A549 (cell line): ENCODE measurements around the gene IQUB. TPM values are rescaled to one million over a fixed set of nuclear protein-coding genes. Genes with fewer than 3 reads are reported as not detected.
A peak's percentile ranks its signal among the peaks of the same experiment; 100 is the strongest.
"Not testable (repeated sequence)": the region's sequence is repeated elsewhere in the genome, so short reads cannot be mapped to it uniquely, and the experiment has no call there.

Source experiments
- ATAC-seq, 2 experiments: fragments of 200-7000 bp in 1 of 2; fragments of >200 bp in 1 of 2; cut with Nextera tagmentation in 1 of 2; cut with Tn5 transposase in 1 of 2; 3 replicates each; pipeline versions ENCODE4 v1.8.0 to v1.9.1; 2018 to 2020; ENCODE audit warnings: mild to moderate bottlenecking in 1 of 2, moderate library complexity in 1 of 2
- CTCF ChIA-PET: fragments of 300-600 bp; sonication (Branson Sonifier 250); formaldehyde crosslinking; extraction: SDS; loops from one replicate; lab custom pipeline; 2021; ENCODE audit warnings: antibody characterized with exemption, inconsistent platforms; lab: Yijun Ruan, JAX
- POLR2A ChIA-PET: fragments of 350-600 bp; formaldehyde crosslinking; extraction: SDS; loops from one replicate; lab custom pipeline; 2021; ENCODE audit warnings: antibody characterized with exemption, inconsistent platforms; lab: Yijun Ruan, JAX
- DNase-seq, 2 experiments: peaks; one replicate each; pipeline versions ENCODE4 v3.0.0 to v3.0.0-alpha.2; 2011 to 2016; ENCODE audit warnings: low read depth in 1 of 2, low spot score in 1 of 2
- FAIRE-seq: peaks from 2 replicates; lab custom pipeline; 2011; peaks lifted over from hg19 to GRCh38; lab: Jason Lieb, UNC
- H3K27ac ChIP-seq, 2 experiments: fragments of >200 bp; sonication (Bioruptor Twin); formaldehyde crosslinking; 3 replicates each; pipeline ENCODE4 v1.5.1; 2016 to 2017
- H3K4me1 ChIP-seq: fragments of >200 bp; sonication (Bioruptor Twin); formaldehyde crosslinking; 3 replicates; pipeline ENCODE4 v1.6.1; 2016
- H3K4me2 ChIP-seq: fragments of >200 bp; sonication (Bioruptor Twin); formaldehyde crosslinking; 3 replicates; pipeline ENCODE4 v1.6.1; 2016
- H3K4me3 ChIP-seq: fragments of >200 bp; sonication (Bioruptor Twin); formaldehyde crosslinking; 3 replicates; pipeline ENCODE4 v1.5.1; 2016
- H3K9me3 ChIP-seq: fragments of >200 bp; sonication (Bioruptor Twin); formaldehyde crosslinking; 3 replicates; pipeline ENCODE4 v1.6.1; 2016
- CBX2 ChIP-seq: fragments of 200-600 bp; sonication (generic); IDR thresholded peaks from 2 replicates; pipeline ENCODE4 v1.6.1; 2016; ENCODE audit warnings: low read depth, mild to moderate bottlenecking, borderline replicate concordance
- CBX8 ChIP-seq: fragments of 200-600 bp; sonication (generic); IDR thresholded peaks from 2 replicates; pipeline ENCODE4 v1.6.1; 2016
- ESRRA ChIP-seq: fragments of 150-350 bp; IDR thresholded peaks from 2 replicates; pipeline ENCODE4 v1.6.1; 2014; ENCODE audit warnings: mild to moderate bottlenecking, low read length, borderline replicate concordance
- MAFK ChIP-seq: fragments of 450-650 bp; IDR thresholded peaks from 2 replicates; pipeline ENCODE4 v1.6.1; 2014; ENCODE audit not compliant: partially characterized antibody
- PHF8 ChIP-seq: fragments of 200-600 bp; sonication (generic); IDR thresholded peaks from 2 replicates; pipeline ENCODE4 v1.6.1; 2016; ENCODE audit warnings: low read depth, mild to moderate bottlenecking, antibody characterized with exemption, moderate library complexity, borderline replicate concordance
- RCOR1 ChIP-seq: fragments of 150-350 bp; IDR thresholded peaks from 2 replicates; pipeline ENCODE4 v1.6.1; 2014; ENCODE audit warnings: antibody characterized with exemption, low read length, low read depth
- ZSCAN20 ChIP-seq: fragments of 250-450 bp; sonication (Bioruptor Pico); IDR thresholded peaks from 2 replicates; pipeline ENCODE4 v1.8.0; 2022; ENCODE audit warnings: mild to moderate bottlenecking, moderate library complexity
- WGBS: methylation state at CpG from one replicate; pipeline ENCODE4 v1.1.6; 2017; ENCODE audit errors: missing lambda C conversion rate; 5-methylcytosine and 5-hydroxymethylcytosine counted together
- polyA plus RNA-seq, 4 experiments: library from polyadenylated mRNA; depleted of rRNA in 3 of 4; stranded (reverse); fragments of >200 nt; fragmentation: RNase III in 1 of 4; extraction: RNeasy Plus Mini Kit Qiagen cat#74134 plus additional on column Dnase treatment in 1 of 4; gene quantifications; 2 replicates in 3 of 4; 3 replicates in 1 of 4; pipeline ENCODE4 v1.2.3, GENCODE V29; 2011 to 2017
- TF ChIP-seq, protein P1 (sequence below): fragments of 250-450 bp; sonication (Bioruptor Pico); IDR thresholded peaks from 2 replicates; pipeline ENCODE4 v1.5.0; 2021; ENCODE audit warnings: mild to moderate bottlenecking, moderate library complexity, borderline replicate concordance

The IQUB gene
- polyA plus RNA-seq, 2 of the 4 experiments (the other 2 are of a cell fraction) = 0.08 TPM

GRCh38 chr7:123485721-123486120, 48.7 kb downstream of the IQUB start:
- CTCF ChIA-PET = no interaction called here
- H3K4me2 ChIP-seq = no peak overlapping the region
- no peak overlapping the region for H3K4me3 ChIP-seq
- DNase-seq (no peak), FAIRE-seq (no peak), ATAC-seq (no peak)
- H3K4me1 ChIP-seq = no peaks in the 10 kb centered on the region
- no peak overlapping the region for H3K27ac ChIP-seq
- POLR2A ChIA-PET = no interaction called here
- no peak for TF ChIP-seq CBX8
- WGBS = 0% methylated on average over 2 of the region's 2 CpGs
- H3K9me3 ChIP-seq = no peaks in the 10 kb centered on the region

- Histone ChIP-seq H3K4me2 (no peak overlapping the region), H3K9me3 (no peaks in the 10 kb centered on the region), H3K27ac (no peak overlapping the region), H3K4me3 (no peak overlapping the region), H3K4me1 (no peaks in the 10 kb centered on the region)
- DNase-seq (no peak), ATAC-seq (no peak), FAIRE-seq (no peak)
- 0% methylated on average over 1 of the region's 1 CpG for WGBS
- ChIA-PET POLR2A (no interaction called here), CTCF (no interaction called here)
- TF ChIP-seq, protein P1, sequence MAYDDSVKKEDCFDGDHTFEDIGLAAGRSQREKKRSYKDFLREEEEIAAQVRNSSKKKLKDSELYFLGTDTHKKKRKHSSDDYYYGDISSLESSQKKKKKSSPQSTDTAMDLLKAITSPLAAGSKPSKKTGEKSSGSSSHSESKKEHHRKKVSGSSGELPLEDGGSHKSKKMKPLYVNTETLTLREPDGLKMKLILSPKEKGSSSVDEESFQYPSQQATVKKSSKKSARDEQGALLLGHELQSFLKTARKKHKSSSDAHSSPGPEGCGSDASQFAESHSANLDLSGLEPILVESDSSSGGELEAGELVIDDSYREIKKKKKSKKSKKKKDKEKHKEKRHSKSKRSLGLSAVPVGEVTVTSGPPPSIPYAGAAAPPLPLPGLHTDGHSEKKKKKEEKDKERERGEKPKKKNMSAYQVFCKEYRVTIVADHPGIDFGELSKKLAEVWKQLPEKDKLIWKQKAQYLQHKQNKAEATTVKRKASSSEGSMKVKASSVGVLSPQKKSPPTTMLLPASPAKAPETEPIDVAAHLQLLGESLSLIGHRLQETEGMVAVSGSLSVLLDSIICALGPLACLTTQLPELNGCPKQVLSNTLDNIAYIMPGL (CRISPR knock-in tag) = no peak
- TF ChIP-seq ESRRA = no peak
- TF ChIP-seq, all 56 proteins: peak for 0
Observed at GRCh38 chr7:123485187-123485586, 49.2 kb downstream of the IQUB start.

- TF ChIP-seq MAFK (peak; percentile 66), RCOR1 (no peak)
- ATAC-seq (no peak), FAIRE-seq (no peak), DNase-seq (no peak)
- Histone ChIP-seq H3K4me1 (no peaks in the 10 kb centered on the region), H3K4me3 (no peak overlapping the region), H3K27ac (no peak overlapping the region), H3K9me3 (no peaks in the 10 kb centered on the region), H3K4me2 (no peak overlapping the region)
- CTCF ChIA-PET = no interaction called here
- WGBS = 45% methylated on average over 2 of the region's 2 CpGs
- POLR2A ChIA-PET = no interaction called here
Observed at GRCh38 chr7:123484199-123484598, 50.2 kb downstream of the IQUB start.

GRCh38 chr7:123480107-123480506, 54.3 kb downstream of the IQUB start:
- POLR2A ChIA-PET = no interaction called here
- TF ChIP-seq CBX2 (no peak), PHF8 (no peak)
- TF ChIP-seq, all 56 proteins: peak for 0
- ATAC-seq = 0 out of 6 replicates have a peak, but pooled peaks of 1 of the 2 experiments have one; percentile 24
- CTCF ChIA-PET = interaction anchor here (1.8 kb wide), 1 partner anchor 14 kb away, joined by 4 read pairs; no protein-coding TSS in a partner anchor
- Histone ChIP-seq H3K4me3 (no peak overlapping the region), H3K4me1 (no peaks in the 10 kb centered on the region), H3K27ac (no peak overlapping the region), H3K9me3 (no peaks in the 10 kb centered on the region), H3K4me2 (no peak overlapping the region)
- FAIRE-seq = no peak
- DNase-seq = no peak
- WGBS = 14% methylated on average over 3 of the region's 3 CpGs

DNA sequence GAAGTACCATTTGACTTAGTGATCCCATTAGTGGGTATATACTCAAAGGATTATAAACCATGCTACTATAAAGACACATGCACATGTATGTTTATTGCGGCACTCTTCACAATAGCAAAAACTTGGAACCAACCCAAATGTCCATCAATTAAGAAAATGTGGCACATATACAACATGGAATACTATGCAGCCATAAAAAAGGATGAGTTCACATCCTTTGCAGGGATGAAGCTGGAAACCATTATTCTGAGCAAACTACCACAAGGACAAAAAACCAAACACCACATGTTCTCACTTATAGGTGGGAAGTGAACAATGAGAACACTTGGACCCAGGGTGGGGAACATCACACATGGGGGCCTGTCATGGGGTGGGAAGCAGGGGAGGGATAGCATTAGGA, 56.3 kb downstream of the IQUB start:
- POLR2A ChIA-PET, DNase-seq: not testable (repeated sequence)

GRCh38 chr7:123472750-123473445, 61.5 kb downstream of the IQUB start:
- CTCF ChIA-PET = no interaction called here

More for the DNA sequence above, 56.3 kb downstream of the IQUB start:
- H3K4me1 ChIP-seq, ATAC-seq, H3K27ac ChIP-seq, H3K9me3 ChIP-seq, H3K4me2 ChIP-seq, H3K4me3 ChIP-seq, CTCF ChIA-PET, FAIRE-seq: not testable (repeated sequence)
- WGBS = 42% methylated on average over 1 of the region's 1 CpG

More at GRCh38 chr7:123472750-123473445, 61.5 kb downstream of the IQUB start:
- ATAC-seq (no peak), DNase-seq (no peak), FAIRE-seq (no peak)
- Histone ChIP-seq H3K9me3 (no peaks in the 10 kb centered on the region), H3K4me3 (no peak overlapping the region), H3K27ac (no peak overlapping the region), H3K4me1 (no peaks in the 10 kb centered on the region), H3K4me2 (no peak overlapping the region)
- WGBS = 50% methylated on average over 2 of the region's 2 CpGs
- POLR2A ChIA-PET = no interaction called here
- peak; percentile 23 for TF ChIP-seq MAFK
- no peak for TF ChIP-seq ZSCAN20 (CRISPR knock-in tag)
- no peak for TF ChIP-seq CBX8
